GM12891 (cell line): ENCODE data around the gene RALGAPB.
A peak's percentile ranks its signal among the peaks of the same experiment; 100 is the strongest.

ENCODE experiments used
- PAX5 ChIP-seq: IDR thresholded peaks from 2 replicates; pipeline ENCODE4 v1.6.1; 2011; ENCODE audit warnings: low read length, moderate library complexity, mild to moderate bottlenecking; ENCODE audit not compliant: insufficient read depth, severe bottlenecking
- POLR2A ChIP-seq: IDR thresholded peaks from 2 replicates; pipeline ENCODE4 v1.6.1; 2011; ENCODE audit warnings: low read depth, low read length, control low read depth
- SPI1 ChIP-seq: IDR thresholded peaks from 2 replicates; pipeline ENCODE4 v1.6.1; 2011; ENCODE audit warnings: low read depth, low read length, control low read depth

DNA sequence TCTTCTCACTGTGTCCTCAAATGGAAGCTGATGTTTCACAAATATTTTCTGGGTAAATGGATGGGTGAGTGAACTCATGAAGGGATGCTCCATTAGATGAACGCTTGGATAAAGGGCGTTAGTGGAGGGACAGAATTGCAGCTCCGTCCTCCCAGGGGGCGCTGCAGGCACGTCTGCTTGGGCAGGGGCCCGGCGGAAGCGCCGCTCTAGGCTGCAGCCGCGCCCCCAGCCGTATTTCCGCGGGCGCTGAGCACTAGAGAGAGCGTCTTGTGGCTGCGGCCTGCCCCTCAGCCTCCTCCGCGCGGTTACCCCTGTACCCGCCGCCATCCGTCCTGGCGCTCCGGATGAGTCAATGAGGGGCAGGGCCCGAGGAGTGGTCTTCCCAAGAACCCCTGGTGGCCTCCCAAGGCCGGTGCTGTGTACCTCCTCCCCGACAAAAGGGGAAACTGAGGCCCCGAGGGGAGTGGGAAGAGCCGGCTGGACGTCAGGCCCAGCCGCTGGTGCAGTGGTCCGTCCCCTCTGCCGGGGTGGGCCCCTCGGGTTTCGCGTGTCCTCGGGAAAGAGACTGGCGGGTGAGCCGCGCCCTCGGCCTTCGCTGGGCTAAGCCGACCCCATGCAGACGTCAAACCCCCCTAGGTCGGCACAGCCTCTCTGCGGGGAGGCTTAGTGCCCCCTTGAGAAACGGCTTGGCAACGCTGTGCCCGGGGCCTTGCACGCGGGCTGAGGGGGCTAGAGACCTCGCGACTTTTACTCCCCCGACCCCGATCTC is 26.0 kb upstream of the RALGAPB start:
- peak; percentile 71 for TF ChIP-seq PAX5
- TF ChIP-seq POLR2A: peak; percentile 92
- TF ChIP-seq SPI1: no peak
